ENCODE data around the gene ZDHHC14.

The ZDHHC14 gene

GRCh38 chr6:157629220-157629619 is 248.2 kb downstream of the ZDHHC14 start:
- H3K4ac ChIP-seq (ENCODE audit: low read depth, low read length) = no peak overlapping the region
- no peak overlapping the region for H3K4me2 ChIP-seq (ENCODE audit: low read length)
- no peak overlapping the region for H3K9ac ChIP-seq (ENCODE audit: low read length)
- H2BK5ac ChIP-seq (ENCODE audit: low read length) = no peak overlapping the region
- H4K8ac ChIP-seq (ENCODE audit: low read depth, low read length) = no peak overlapping the region
- no peak overlapping the region for H3K4me3 ChIP-seq (ENCODE audit: low read length)
- H2BK120ac ChIP-seq (ENCODE audit: low read depth, low read length) = no peak overlapping the region
- no peaks in the 10 kb centered on the region for H3K27me3 ChIP-seq (ENCODE audit: insufficient read depth, low read length, poor library complexity)
- H4K5ac ChIP-seq (ENCODE audit: low read length) = no peak overlapping the region
- no peak overlapping the region for H3K23ac ChIP-seq (ENCODE audit: low read length)
- H2BK15ac ChIP-seq (replicated peaks; ENCODE audit: low read depth) = no peak overlapping the region
- peak; percentile 56 for DNase-seq
- peaks cover 2% of the 10 kb centered on the region for H3K4me1 ChIP-seq (ENCODE audit: control insufficient read depth, low read depth, low read length)
- no peaks in the 10 kb centered on the region for H3K79me1 ChIP-seq (ENCODE audit: low read length)
- no CpG with 5 or more reads among the region's 10 CpGs for WGBS (ENCODE audit: extremely low coverage, insufficient coverage, low lambda C conversion rate)
- no peak overlapping the region for H3K18ac ChIP-seq (ENCODE audit: low read length)
- no peak overlapping the region for H2AK5ac ChIP-seq (ENCODE audit: low read length)
- H3K27ac ChIP-seq (ENCODE audit: low read depth, low read length) = no peak overlapping the region
- H3K56ac ChIP-seq (ENCODE audit: low read length) = no peak overlapping the region
- no peaks in the 10 kb centered on the region for H3K79me2 ChIP-seq (ENCODE audit: control insufficient read depth, insufficient read depth, low read length)
- no peaks in the 10 kb centered on the region for H3K36me3 ChIP-seq (ENCODE audit: control insufficient read depth, insufficient read depth, low read length)

GRCh38 chr6:157630463-157631080 is 249.6 kb downstream of the ZDHHC14 start:
- H3K27me3 ChIP-seq (ENCODE audit: insufficient read depth, low read length, poor library complexity) = no peaks in the 10 kb centered on the region
- H2BK120ac ChIP-seq (ENCODE audit: low read depth, low read length) = no peak overlapping the region
- no peaks in the 10 kb centered on the region for H3K79me2 ChIP-seq (ENCODE audit: control insufficient read depth, insufficient read depth, low read length)
- H2BK15ac ChIP-seq (replicated peaks; ENCODE audit: low read depth) = no peak overlapping the region
- H3K79me1 ChIP-seq (ENCODE audit: low read length) = no peaks in the 10 kb centered on the region
- H3K4ac ChIP-seq (ENCODE audit: low read depth, low read length) = no peak overlapping the region
- H3K56ac ChIP-seq (ENCODE audit: low read length) = no peak overlapping the region
- DNase-seq = no peak
- peaks cover 2% of the 10 kb centered on the region for H3K4me1 ChIP-seq (ENCODE audit: control insufficient read depth, low read depth, low read length)
- no peak overlapping the region for H2AK5ac ChIP-seq (ENCODE audit: low read length)
- no peak overlapping the region for H3K4me3 ChIP-seq (ENCODE audit: low read length)
- no peak overlapping the region for H4K8ac ChIP-seq (ENCODE audit: low read depth, low read length)
- H3K27ac ChIP-seq (ENCODE audit: low read depth, low read length) = no peak overlapping the region
- WGBS (ENCODE audit: extremely low coverage, insufficient coverage, low lambda C conversion rate) = 100% methylated on average over 5 of the region's 5 CpGs
- H3K18ac ChIP-seq (ENCODE audit: low read length) = no peak overlapping the region
- no peak overlapping the region for H3K23ac ChIP-seq (ENCODE audit: low read length)
- H3K36me3 ChIP-seq (ENCODE audit: control insufficient read depth, insufficient read depth, low read length) = no peaks in the 10 kb centered on the region
- H4K5ac ChIP-seq (ENCODE audit: low read length) = no peak overlapping the region
- H3K4me2 ChIP-seq (ENCODE audit: low read length) = no peak overlapping the region
- no peak overlapping the region for H2BK5ac ChIP-seq (ENCODE audit: low read length)
- H3K9ac ChIP-seq (ENCODE audit: low read length) = no peak overlapping the region

- WGBS (ENCODE audit: extremely low coverage, insufficient coverage, low lambda C conversion rate) = no CpG with 5 or more reads among the region's 7 CpGs
- no peak overlapping the region for H3K56ac ChIP-seq (ENCODE audit: low read length)
- peak; percentile 24 for DNase-seq
- no peak overlapping the region for H3K23ac ChIP-seq (ENCODE audit: low read length)
- H3K4me3 ChIP-seq (ENCODE audit: low read length) = no peak overlapping the region
- no peak overlapping the region for H2AK5ac ChIP-seq (ENCODE audit: low read length)
- peaks cover 2% of the 10 kb centered on the region for H3K4me1 ChIP-seq (ENCODE audit: control insufficient read depth, low read depth, low read length)
- H2BK5ac ChIP-seq (ENCODE audit: low read length) = no peak overlapping the region
- H3K27me3 ChIP-seq (ENCODE audit: insufficient read depth, low read length, poor library complexity) = no peaks in the 10 kb centered on the region
- H4K5ac ChIP-seq (ENCODE audit: low read length) = no peak overlapping the region
- no peak overlapping the region for H3K18ac ChIP-seq (ENCODE audit: low read length)
- no peak overlapping the region for H3K27ac ChIP-seq (ENCODE audit: low read depth, low read length)
- H2BK15ac ChIP-seq (replicated peaks; ENCODE audit: low read depth) = no peak overlapping the region
- no peaks in the 10 kb centered on the region for H3K79me1 ChIP-seq (ENCODE audit: low read length)
- H2BK120ac ChIP-seq (ENCODE audit: low read depth, low read length) = no peak overlapping the region
- no peak overlapping the region for H3K4me2 ChIP-seq (ENCODE audit: low read length)
- H4K8ac ChIP-seq (ENCODE audit: low read depth, low read length) = no peak overlapping the region
- H3K9ac ChIP-seq (ENCODE audit: low read length) = no peak overlapping the region
- H3K36me3 ChIP-seq (ENCODE audit: control insufficient read depth, insufficient read depth, low read length) = no peaks in the 10 kb centered on the region
- H3K4ac ChIP-seq (ENCODE audit: low read depth, low read length) = no peak overlapping the region
- no peaks in the 10 kb centered on the region for H3K79me2 ChIP-seq (ENCODE audit: control insufficient read depth, insufficient read depth, low read length)
Observed at GRCh38 chr6:157631412-157631811, 250.4 kb downstream of the ZDHHC14 start.

- H3K4ac ChIP-seq (ENCODE audit: low read depth, low read length) = no peak overlapping the region
- no peak overlapping the region for H2BK5ac ChIP-seq (ENCODE audit: low read length)
- no peaks in the 10 kb centered on the region for H3K27me3 ChIP-seq (ENCODE audit: insufficient read depth, low read length, poor library complexity)
- peaks cover 2% of the 10 kb centered on the region for H3K4me1 ChIP-seq (ENCODE audit: control insufficient read depth, low read depth, low read length)
- no peak overlapping the region for H3K23ac ChIP-seq (ENCODE audit: low read length)
- H4K8ac ChIP-seq (ENCODE audit: low read depth, low read length) = no peak overlapping the region
- H2BK15ac ChIP-seq (replicated peaks; ENCODE audit: low read depth) = no peak overlapping the region
- no peak overlapping the region for H3K9ac ChIP-seq (ENCODE audit: low read length)
- no peaks in the 10 kb centered on the region for H3K79me1 ChIP-seq (ENCODE audit: low read length)
- no peak overlapping the region for H3K4me2 ChIP-seq (ENCODE audit: low read length)
- H3K79me2 ChIP-seq (ENCODE audit: control insufficient read depth, insufficient read depth, low read length) = no peaks in the 10 kb centered on the region
- no peak overlapping the region for H2BK120ac ChIP-seq (ENCODE audit: low read depth, low read length)
- no peak overlapping the region for H3K27ac ChIP-seq (ENCODE audit: low read depth, low read length)
- DNase-seq = no peak
- H4K5ac ChIP-seq (ENCODE audit: low read length) = no peak overlapping the region
- no peak overlapping the region for H2AK5ac ChIP-seq (ENCODE audit: low read length)
- no peak overlapping the region for H3K4me3 ChIP-seq (ENCODE audit: low read length)
- H3K18ac ChIP-seq (ENCODE audit: low read length) = no peak overlapping the region
- no CpG with 5 or more reads among the region's 11 CpGs for WGBS (ENCODE audit: extremely low coverage, insufficient coverage, low lambda C conversion rate)
- no peaks in the 10 kb centered on the region for H3K36me3 ChIP-seq (ENCODE audit: control insufficient read depth, insufficient read depth, low read length)
- no peak overlapping the region for H3K56ac ChIP-seq (ENCODE audit: low read length)
Observed at GRCh38 chr6:157631838-157632614, 251.0 kb downstream of the ZDHHC14 start.

- H3K79me2 ChIP-seq (ENCODE audit: control insufficient read depth, insufficient read depth, low read length) = no peaks in the 10 kb centered on the region
- H3K4me2 ChIP-seq (ENCODE audit: low read length) = no peak overlapping the region
- no peak overlapping the region for H2BK15ac ChIP-seq (replicated peaks; ENCODE audit: low read depth)
- DNase-seq = no peak
- no peak overlapping the region for H3K27ac ChIP-seq (ENCODE audit: low read depth, low read length)
- H3K36me3 ChIP-seq (ENCODE audit: control insufficient read depth, insufficient read depth, low read length) = no peaks in the 10 kb centered on the region
- no peaks in the 10 kb centered on the region for H3K27me3 ChIP-seq (ENCODE audit: insufficient read depth, low read length, poor library complexity)
- no peak overlapping the region for H2BK5ac ChIP-seq (ENCODE audit: low read length)
- no peak overlapping the region for H3K4me3 ChIP-seq (ENCODE audit: low read length)
- H3K23ac ChIP-seq (ENCODE audit: low read length) = no peak overlapping the region
- H3K4ac ChIP-seq (ENCODE audit: low read depth, low read length) = no peak overlapping the region
- H3K79me1 ChIP-seq (ENCODE audit: low read length) = no peaks in the 10 kb centered on the region
- no peak overlapping the region for H3K18ac ChIP-seq (ENCODE audit: low read length)
- no peak overlapping the region for H2BK120ac ChIP-seq (ENCODE audit: low read depth, low read length)
- H2AK5ac ChIP-seq (ENCODE audit: low read length) = no peak overlapping the region
- H3K4me1 ChIP-seq (ENCODE audit: control insufficient read depth, low read depth, low read length) = peaks cover 2% of the 10 kb centered on the region
- H3K9ac ChIP-seq (ENCODE audit: low read length) = no peak overlapping the region
- no CpG with 5 or more reads among the region's 5 CpGs for WGBS (ENCODE audit: extremely low coverage, insufficient coverage, low lambda C conversion rate)
- H4K8ac ChIP-seq (ENCODE audit: low read depth, low read length) = no peak overlapping the region
- H4K5ac ChIP-seq (ENCODE audit: low read length) = no peak overlapping the region
- no peak overlapping the region for H3K56ac ChIP-seq (ENCODE audit: low read length)
Observed at GRCh38 chr6:157632821-157633220, 251.8 kb downstream of the ZDHHC14 start.

Measured in mesendoderm (in vitro differentiated cells).